SK-N-MC (cell line): ENCODE data around the gene CDC45.

ENCODE experiments used
- DNase-seq: peaks from one replicate; pipeline ENCODE4 v3.0.0-alpha.2; 2011; ENCODE audit warnings: low read depth, low spot score
- H3K27ac ChIP-seq: fragments of 200-600 bp; sonication (generic); 2 replicates; pipeline ENCODE4 v1.5.1; 2016; ENCODE audit warnings: mixed run types
- H3K36me3 ChIP-seq: fragments of 200-600 bp; sonication (generic); 2 replicates; pipeline ENCODE4 v1.6.1; 2017; ENCODE audit warnings: antibody characterized with exemption, low read length, mixed read lengths; ENCODE audit not compliant: insufficient read depth
- H3K4me3 ChIP-seq: fragments of 200-600 bp; sonication (generic); 2 replicates; pipeline ENCODE4 v1.5.1; 2016
- H3K9ac ChIP-seq: fragments of 200-600 bp; sonication (generic); 2 replicates; pipeline ENCODE4 v1.8.0; 2017; ENCODE audit warnings: mixed run types, mixed read lengths; ENCODE audit not compliant: insufficient read length
- H3K9me3 ChIP-seq: fragments of 200-600 bp; sonication (generic); 2 replicates; pipeline ENCODE4 v1.6.1; 2017; ENCODE audit warnings: low read depth, mild to moderate bottlenecking, antibody characterized with exemption, low read length, moderate library complexity, mixed read lengths
- EZH2 ChIP-seq: fragments of 200-600 bp; sonication (generic); IDR thresholded peaks from one replicate; pipeline ENCODE4 v1.6.1; 2017; ENCODE audit warnings: antibody characterized with exemption
- FOXP2 ChIP-seq: optimal IDR thresholded peaks from 2 replicates; pipeline ENCODE3; 2011; ENCODE audit warnings: mild to moderate bottlenecking, moderate library complexity; ENCODE audit not compliant: insufficient read depth; ENCODE audit errors: extremely low read length, control extremely low read depth
- POLR2AphosphoS5 ChIP-seq: IDR thresholded peaks from 2 replicates; pipeline ENCODE4 v1.6.1; 2012; ENCODE audit warnings: mild to moderate bottlenecking, low read depth, low read length, borderline replicate concordance

The CDC45 gene

GRCh38 chr22:19518635-19519034, 38.9 kb downstream of the CDC45 start:
- no peak overlapping the region for H3K9ac ChIP-seq
- peaks cover 17% of the 10 kb centered on the region for H3K36me3 ChIP-seq
- no peak overlapping the region for H3K4me3 ChIP-seq
- no peak for DNase-seq
- no peaks in the 10 kb centered on the region for H3K9me3 ChIP-seq
- H3K27ac ChIP-seq: no peak overlapping the region
- TF ChIP-seq POLR2AphosphoS5: no peak
- no peak for TF ChIP-seq EZH2
- TF ChIP-seq FOXP2: no peak

- TF ChIP-seq EZH2 (no peak), FOXP2 (no peak), POLR2AphosphoS5 (no peak)
- H3K9ac ChIP-seq: no peak overlapping the region
- H3K36me3 ChIP-seq: peaks cover 11% of the 10 kb centered on the region; the same call in 1 of the 2 replicates
Observed at GRCh38 chr22:19519041-19519926, 39.6 kb downstream of the CDC45 start.

GRCh38 chr22:19520007-19520406, 40.3 kb downstream of the CDC45 start:
- Histone ChIP-seq H3K9me3 (no peaks in the 10 kb centered on the region), H3K27ac (no peak overlapping the region), H3K4me3 (no peak overlapping the region), H3K9ac (no peak overlapping the region), H3K36me3 (peaks cover 6% of the 10 kb centered on the region; the same call in 1 of the 2 replicates)
- TF ChIP-seq FOXP2 (no peak), EZH2 (no peak), POLR2AphosphoS5 (no peak)
- no peak for DNase-seq

More at GRCh38 chr22:19519041-19519926, 39.6 kb downstream of the CDC45 start:
- H3K4me3 ChIP-seq: no peak overlapping the region
- H3K27ac ChIP-seq: no peak overlapping the region
- H3K9me3 ChIP-seq: no peaks in the 10 kb centered on the region
- no peak for DNase-seq

- Histone ChIP-seq H3K9me3 (no peaks in the 10 kb centered on the region), H3K4me3 (no peak overlapping the region), H3K36me3 (peaks cover under 1% of the 10 kb centered on the region; the same call in 1 of the 2 replicates), H3K27ac (no peak overlapping the region), H3K9ac (no peak overlapping the region)
- no peak for TF ChIP-seq FOXP2
- no peak for TF ChIP-seq POLR2AphosphoS5
- no peak for TF ChIP-seq EZH2
- DNase-seq: no peak
Observed at GRCh38 chr22:19520566-19521305, 41.0 kb downstream of the CDC45 start.

- H3K4me3 ChIP-seq: no peak overlapping the region
- H3K27ac ChIP-seq: no peak overlapping the region
- H3K9ac ChIP-seq: no peak overlapping the region
- DNase-seq: no peak
- H3K36me3 ChIP-seq: no peaks in the 10 kb centered on the region
- no peak for TF ChIP-seq EZH2
- no peak for TF ChIP-seq FOXP2
- no peak; the same call in 1 of the 2 replicates for TF ChIP-seq POLR2AphosphoS5
- H3K9me3 ChIP-seq: no peaks in the 10 kb centered on the region
Observed at GRCh38 chr22:19522190-19522880, 42.6 kb downstream of the CDC45 start.

- TF ChIP-seq EZH2 (no peak), FOXP2 (no peak), POLR2AphosphoS5 (no peak; the same call in 1 of the 2 replicates)
- H3K36me3 ChIP-seq: no peaks in the 10 kb centered on the region
- H3K4me3 ChIP-seq: no peak overlapping the region
- no peak overlapping the region for H3K27ac ChIP-seq
- DNase-seq: no peak
- no peak overlapping the region for H3K9ac ChIP-seq
- H3K9me3 ChIP-seq: no peaks in the 10 kb centered on the region
Observed at GRCh38 chr22:19522881-19523239, 43.1 kb downstream of the CDC45 start.

- Histone ChIP-seq H3K9ac (no peak overlapping the region), H3K4me3 (peak overlapping the region; percentile 68), H3K36me3 (no peaks in the 10 kb centered on the region), H3K9me3 (no peaks in the 10 kb centered on the region), H3K27ac (no peak overlapping the region)
- DNase-seq: no peak
- TF ChIP-seq POLR2AphosphoS5: no peak; the same call in 1 of the 2 replicates
- TF ChIP-seq FOXP2: no peak
- TF ChIP-seq EZH2: no peak
Observed at GRCh38 chr22:19523240-19524169, 43.8 kb downstream of the CDC45 start.
